HG02885 (cell line): Measurements from ENCODE around the gene FYB1.

ENCODE experiments used
- ATAC-seq: cut with Tn5 transposase; IDR thresholded peaks from one replicate; pipeline ENCODE4 v1.9.1; 2021; ENCODE audit warnings: mild to moderate bottlenecking; ENCODE audit not compliant: unreplicated experiment, poor library complexity

Gene FYB1

DNA sequence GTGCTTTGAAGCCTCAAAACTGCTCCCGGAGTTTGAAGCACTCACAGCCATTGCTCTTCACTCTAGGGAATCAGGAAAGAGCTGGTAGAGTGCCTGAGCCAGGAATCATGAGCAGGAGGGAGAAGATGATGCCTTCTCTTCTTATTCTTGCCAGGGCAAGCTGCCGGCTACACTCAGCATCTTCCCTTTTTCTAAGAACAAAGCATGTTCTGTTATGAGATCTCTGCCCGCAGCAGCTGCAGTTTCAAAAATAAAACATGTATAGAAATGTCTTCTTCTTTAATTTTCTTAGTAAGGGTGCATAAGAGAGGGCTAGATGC lies 87.3 kb downstream of the FYB1 start:
- ATAC-seq: no peak

- ATAC-seq: no peak
These were observed 87.9 kb downstream of the FYB1 start for GRCh38 chr5:39131210-39132127.

DNA sequence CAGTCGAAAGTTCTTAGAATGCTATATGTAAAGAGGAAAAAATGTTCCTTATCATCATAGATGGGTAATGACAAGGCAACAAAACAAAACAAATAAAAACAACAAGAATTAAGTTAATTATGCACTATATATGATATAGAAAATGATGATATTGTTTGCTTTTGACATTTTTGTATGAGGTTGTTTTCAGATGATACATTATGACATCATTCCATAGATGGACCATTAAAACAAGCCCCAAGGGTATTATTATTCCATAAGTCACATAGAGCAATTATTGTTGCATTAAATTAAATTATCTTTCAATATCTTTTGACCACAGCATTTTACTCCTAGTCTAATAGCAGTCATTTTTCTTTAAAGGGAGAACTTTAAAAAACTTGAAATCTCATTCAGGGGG lies 88.6 kb downstream of the FYB1 start:
- ATAC-seq: no peak

GRCh38 chr5:39121922-39122321 lies 97.4 kb downstream of the FYB1 start:
- ATAC-seq: no peak

GRCh38 chr5:39121315-39121714 lies 98.0 kb downstream of the FYB1 start:
- ATAC-seq: no peak

- no peak for ATAC-seq
These were observed 99.3 kb downstream of the FYB1 start for GRCh38 chr5:39120052-39120420.

DNA sequence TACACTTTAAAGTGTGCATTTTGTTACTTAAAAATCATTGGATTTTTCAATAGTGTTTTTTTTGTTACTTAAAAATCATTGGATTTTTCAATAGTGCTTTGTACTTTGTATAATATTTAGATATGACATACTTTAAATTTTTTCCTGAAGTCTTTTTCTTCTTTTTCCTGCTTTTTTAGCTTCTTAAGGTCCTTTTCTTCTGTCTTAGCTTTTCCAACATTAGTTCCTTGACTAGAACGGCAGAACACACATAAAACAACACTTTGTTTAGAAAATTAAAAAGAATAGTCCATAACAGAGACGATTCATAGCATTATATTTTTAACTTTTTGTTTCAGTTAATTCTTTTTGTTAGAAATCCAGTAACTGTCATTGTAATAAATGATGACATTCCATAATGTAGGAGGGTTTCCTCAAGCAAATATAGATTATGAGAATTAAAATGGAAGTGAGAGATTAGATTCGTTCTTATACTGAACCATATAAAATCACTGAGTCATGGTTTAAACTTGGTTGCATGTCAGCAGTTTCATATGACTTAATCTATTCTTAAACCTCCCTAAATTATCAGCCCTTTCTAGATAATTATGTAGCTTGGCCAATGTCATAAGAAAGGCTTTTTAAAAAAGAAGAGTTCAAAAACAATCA lies 99.8 kb downstream of the FYB1 start:
- ATAC-seq: no peak

DNA sequence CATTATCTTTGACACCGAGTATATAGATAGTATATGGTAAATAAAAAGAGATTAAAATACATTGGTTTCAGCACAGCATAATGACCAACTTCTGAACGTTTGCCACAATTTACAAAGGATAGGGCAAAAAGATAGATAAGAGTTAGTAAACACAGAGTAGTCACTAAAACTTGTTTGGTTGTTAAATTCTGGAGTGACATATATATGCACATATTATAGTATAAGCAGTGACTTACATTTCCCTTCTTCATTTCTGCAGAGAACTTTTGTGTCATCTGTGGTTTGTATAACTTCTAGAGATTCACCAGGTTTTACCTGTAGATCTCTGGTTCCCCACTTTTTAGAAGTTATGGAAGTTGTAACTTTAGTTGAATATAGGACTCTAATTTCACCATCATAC lies 100.7 kb downstream of the FYB1 start:
- ATAC-seq: no peak

DNA sequence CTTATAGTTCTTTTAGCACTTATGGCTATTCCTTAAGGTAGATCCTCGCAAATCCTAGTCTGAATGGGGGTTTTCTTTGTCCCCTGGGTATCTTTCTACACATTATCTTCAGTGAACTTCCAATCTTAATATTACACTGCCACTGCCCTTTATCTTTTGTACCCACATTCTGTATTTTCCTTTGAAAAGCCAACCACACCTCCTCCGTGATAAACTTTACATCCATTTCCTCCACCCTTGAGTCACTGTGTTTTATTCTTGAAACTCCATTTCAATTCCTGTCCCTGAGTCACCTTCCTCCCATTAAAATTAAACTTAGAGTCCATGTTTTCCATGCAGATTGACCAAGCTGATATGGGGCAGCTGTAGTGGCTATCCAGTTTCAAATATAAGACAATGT lies 102.0 kb downstream of the FYB1 start:
- no peak for ATAC-seq

GRCh38 chr5:39116344-39117170 lies 102.8 kb downstream of the FYB1 start:
- no peak for ATAC-seq

GRCh38 chr5:39115644-39116343 lies 103.6 kb downstream of the FYB1 start:
- no peak for ATAC-seq

DNA sequence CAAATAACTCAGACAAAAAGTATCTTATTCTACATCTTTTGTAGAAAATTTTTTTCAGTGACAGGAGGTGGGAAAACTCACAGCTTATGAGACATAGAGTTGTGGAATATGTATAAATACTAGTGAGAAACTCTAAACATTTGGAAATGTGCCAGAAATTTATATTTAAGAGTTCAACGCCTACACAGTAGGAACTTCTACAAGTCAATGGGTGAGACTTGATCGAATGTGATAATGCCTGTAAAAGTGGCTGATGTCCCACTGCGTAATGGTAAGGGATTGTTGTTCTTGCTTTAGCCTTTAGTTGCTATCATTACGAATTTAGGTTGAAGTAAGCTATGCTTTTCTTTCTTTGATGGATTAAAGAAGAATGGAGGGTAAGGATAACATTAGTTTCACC lies 105.2 kb downstream of the FYB1 start:
- no peak for ATAC-seq

- no peak for ATAC-seq
These were observed 105.9 kb downstream of the FYB1 start for GRCh38 chr5:39113354-39113953.

GRCh38 chr5:39109606-39110005 lies 109.8 kb downstream of the FYB1 start:
- ATAC-seq: no peak

DNA sequence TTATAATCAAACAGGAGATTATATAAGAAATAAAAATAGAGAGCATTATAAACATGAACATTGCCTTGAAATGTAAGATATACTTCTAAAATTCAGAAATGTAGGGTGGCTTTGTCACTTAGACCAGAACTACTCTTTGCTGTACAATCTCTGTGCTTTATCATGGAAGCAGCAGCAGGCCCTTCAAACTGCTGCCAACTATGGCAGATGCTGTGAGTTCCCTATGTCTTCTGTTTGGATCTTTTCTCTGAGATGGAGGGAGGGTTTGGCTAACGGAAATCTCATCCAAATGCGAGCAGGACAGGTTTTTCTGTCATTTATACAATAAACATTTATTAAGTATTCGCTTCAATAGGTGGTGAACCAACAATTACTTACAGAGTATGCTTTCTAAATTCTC lies 110.4 kb downstream of the FYB1 start:
- no peak for ATAC-seq

DNA sequence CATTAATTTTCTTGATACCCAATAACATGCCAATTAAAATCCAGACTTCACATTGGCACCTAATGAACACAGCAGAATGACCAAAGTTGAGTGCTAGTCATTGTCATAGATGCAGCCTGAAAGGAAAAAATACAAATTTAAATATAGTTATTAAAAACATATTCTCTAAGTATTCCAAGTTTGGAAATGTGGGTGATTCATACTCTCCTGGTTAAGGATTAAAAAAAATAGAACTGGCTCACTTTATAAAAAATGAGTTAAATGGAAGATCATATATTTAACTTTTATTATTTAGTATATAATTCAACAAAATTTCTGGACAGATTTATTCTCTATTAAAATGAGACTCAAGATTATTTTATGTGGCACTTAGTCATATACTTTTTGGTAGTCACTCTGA lies 112.0 kb downstream of the FYB1 start:
- no peak for ATAC-seq

DNA sequence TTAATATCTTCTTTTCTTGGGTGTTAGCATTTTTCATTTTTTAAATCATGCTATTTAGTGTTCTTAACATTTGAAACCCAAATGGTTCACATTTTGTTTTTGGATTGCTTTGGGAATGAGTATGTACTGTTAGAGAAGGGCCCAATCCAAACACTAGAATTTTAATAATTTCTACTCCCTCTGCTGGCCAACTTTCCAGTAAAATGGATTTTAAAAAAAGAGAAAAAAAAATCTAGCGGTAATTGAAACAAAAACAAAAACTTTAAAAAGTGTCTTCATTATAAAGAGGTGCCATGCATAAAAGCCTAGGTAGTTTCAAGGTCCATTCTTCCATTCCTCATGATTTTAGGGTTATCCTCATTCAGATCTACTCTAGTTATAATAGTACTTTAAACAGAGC lies 113.0 kb downstream of the FYB1 start:
- no peak for ATAC-seq

DNA sequence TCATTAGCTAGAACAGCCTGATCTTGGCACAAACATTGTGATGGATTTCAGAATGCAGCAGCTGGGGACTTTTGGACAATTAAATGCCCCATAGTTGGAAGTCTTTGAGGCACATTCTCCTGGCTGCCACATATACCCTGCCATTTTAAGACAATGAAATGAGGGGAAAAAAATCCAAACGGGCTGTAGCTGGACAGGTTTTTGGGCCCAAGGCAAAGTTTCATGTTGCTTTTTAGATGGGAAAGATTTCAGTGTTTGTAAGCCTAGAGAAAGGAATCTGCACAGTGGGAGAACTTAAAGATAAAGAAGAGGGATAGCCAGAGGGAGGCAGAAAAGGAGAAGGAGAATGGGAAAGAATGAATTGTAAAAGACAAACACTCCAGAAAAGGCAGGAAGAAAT lies 115.1 kb downstream of the FYB1 start:
- ATAC-seq: no peak

GRCh38 chr5:39102684-39103155 lies 116.6 kb downstream of the FYB1 start:
- no peak for ATAC-seq

DNA sequence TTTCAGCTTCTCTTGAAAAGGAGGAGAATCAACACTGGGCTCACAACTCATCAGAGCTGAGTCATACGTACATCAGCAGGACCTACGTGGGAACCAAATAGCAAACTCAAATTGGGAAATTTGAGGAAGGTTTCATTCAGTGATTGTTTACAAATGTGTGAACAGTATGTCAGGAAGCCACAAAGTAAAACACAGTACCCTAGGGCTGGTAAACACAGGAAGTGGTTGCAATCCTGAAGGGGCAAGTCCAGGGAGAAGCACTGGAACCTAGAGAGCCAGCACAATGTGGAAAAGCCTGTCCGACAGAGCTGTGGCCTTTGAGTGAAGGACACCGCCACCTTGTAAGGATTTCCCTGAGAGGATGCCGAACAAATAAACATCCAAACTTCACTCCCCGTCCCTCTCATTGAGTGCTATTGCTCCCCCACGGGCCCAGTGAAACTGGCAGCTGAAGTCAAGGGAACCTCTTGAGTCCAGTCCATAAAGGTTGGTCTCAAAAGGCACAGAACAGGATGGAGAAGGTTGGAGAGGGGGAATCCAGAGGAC lies 118.4 kb downstream of the FYB1 start:
- no peak for ATAC-seq
